ENCODE results near the gene TMEM229A.

DNA sequence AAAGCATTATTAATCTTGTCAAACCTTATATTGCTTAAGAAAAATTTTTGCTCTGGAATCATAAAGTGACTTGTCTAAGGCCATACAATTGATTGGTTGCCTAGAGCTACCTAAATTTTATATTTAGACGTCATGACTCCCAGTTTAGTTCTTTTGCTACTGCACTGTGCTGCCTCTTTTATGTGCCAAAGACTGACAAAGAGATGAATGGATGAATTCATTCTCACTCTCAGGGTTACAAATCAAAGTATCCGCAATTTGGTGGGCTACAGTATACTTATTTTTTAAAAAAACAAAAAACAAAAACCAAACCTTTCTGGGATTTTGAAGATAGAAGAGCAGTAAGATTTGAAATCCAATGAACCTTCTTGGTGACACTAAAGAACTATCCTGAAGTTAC, 27.7 kb upstream of the TMEM229A start:
- TF ChIP-seq POLR2AphosphoS5 (IDR thresholded peaks at IDR 0.05) (no peak), POLR2A (IDR thresholded peaks at IDR 0.05) (no peak), EP300 (IDR thresholded peaks at IDR 0.05) (no peak)
- TF ChIP-seq, protein P1, sequence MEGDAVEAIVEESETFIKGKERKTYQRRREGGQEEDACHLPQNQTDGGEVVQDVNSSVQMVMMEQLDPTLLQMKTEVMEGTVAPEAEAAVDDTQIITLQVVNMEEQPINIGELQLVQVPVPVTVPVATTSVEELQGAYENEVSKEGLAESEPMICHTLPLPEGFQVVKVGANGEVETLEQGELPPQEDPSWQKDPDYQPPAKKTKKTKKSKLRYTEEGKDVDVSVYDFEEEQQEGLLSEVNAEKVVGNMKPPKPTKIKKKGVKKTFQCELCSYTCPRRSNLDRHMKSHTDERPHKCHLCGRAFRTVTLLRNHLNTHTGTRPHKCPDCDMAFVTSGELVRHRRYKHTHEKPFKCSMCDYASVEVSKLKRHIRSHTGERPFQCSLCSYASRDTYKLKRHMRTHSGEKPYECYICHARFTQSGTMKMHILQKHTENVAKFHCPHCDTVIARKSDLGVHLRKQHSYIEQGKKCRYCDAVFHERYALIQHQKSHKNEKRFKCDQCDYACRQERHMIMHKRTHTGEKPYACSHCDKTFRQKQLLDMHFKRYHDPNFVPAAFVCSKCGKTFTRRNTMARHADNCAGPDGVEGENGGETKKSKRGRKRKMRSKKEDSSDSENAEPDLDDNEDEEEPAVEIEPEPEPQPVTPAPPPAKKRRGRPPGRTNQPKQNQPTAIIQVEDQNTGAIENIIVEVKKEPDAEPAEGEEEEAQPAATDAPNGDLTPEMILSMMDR (IDR thresholded peaks at IDR 0.05): no peak
